HepG2 (cell line): ENCODE data around the gene RSPH4A. TPM values are rescaled to one million over a fixed set of nuclear protein-coding genes. Genes with fewer than 3 reads are reported as not detected.

ENCODE experiments used
- DPF2 ChIP-seq: sonication (generic); formaldehyde crosslinking; IDR thresholded peaks from 2 replicates; pipeline ENCODE4 v1.4.0; 2020; ENCODE audit warnings: mild to moderate bottlenecking, low read depth, missing genetic modification reagents, borderline replicate concordance
- FOXA1 ChIP-seq, 2 experiments: fragments of 450-650 bp in 1 of 2; sonication (generic) in 1 of 2; formaldehyde crosslinking in 1 of 2; IDR thresholded peaks; 2 replicates each; pipeline versions ENCODE4 v1.4.0 to v1.6.1; 2016 to 2020; ENCODE audit warnings: missing genetic modification reagents in 1 of 2
- GATAD2A ChIP-seq: IDR thresholded peaks from 2 replicates; pipeline ENCODE4 v1.6.1; 2016
- MBD4 ChIP-seq: IDR thresholded peaks from 2 replicates; pipeline ENCODE4 v1.6.1; 2012; ENCODE audit warnings: low read length, inconsistent platforms, borderline replicate concordance
- NBN ChIP-seq: fragments of 450-650 bp; conservative IDR thresholded peaks from 2 replicates; pipeline ENCODE4 v1.6.1; 2017
- POLR2AphosphoS2 ChIP-seq: IDR thresholded peaks from 2 replicates; pipeline ENCODE4 v1.6.1; 2011; ENCODE audit warnings: low read depth, low read length, improper control_type of control experiment
- RAD21 ChIP-seq: fragments of 450-650 bp; formaldehyde crosslinking; IDR thresholded peaks from 2 replicates; pipeline ENCODE4 v1.5.0; 2020; ENCODE audit warnings: mild to moderate bottlenecking
- RBFOX2 ChIP-seq: fragments of 200-400 bp; formaldehyde crosslinking; IDR thresholded peaks from 2 replicates; pipeline ENCODE4 v1.6.1; 2017; ENCODE audit warnings: low read depth, mild to moderate bottlenecking, low read length
- RNF2 ChIP-seq: fragments of 450-650 bp; conservative IDR thresholded peaks from 2 replicates; pipeline ENCODE4 v1.6.1; 2016; ENCODE audit warnings: low read depth
- SIN3A ChIP-seq: IDR thresholded peaks from 2 replicates; pipeline ENCODE4 v1.6.1; 2011; ENCODE audit warnings: low read depth, mild to moderate bottlenecking, control low read depth, low read length, borderline replicate concordance
- SIX1 ChIP-seq: sonication (generic); formaldehyde crosslinking; IDR thresholded peaks from 2 replicates; pipeline ENCODE4 v1.4.0; 2020; ENCODE audit warnings: missing genetic modification reagents, borderline replicate concordance
- ZFP90 ChIP-seq: sonication (generic); formaldehyde crosslinking; IDR thresholded peaks from 2 replicates; pipeline ENCODE4 v1.8.0; 2022; ENCODE audit warnings: missing genetic modification reagents, mild to moderate bottlenecking, inconsistent platforms, borderline replicate concordance
- ZFY ChIP-seq: sonication (generic); formaldehyde crosslinking; IDR thresholded peaks from 2 replicates; pipeline ENCODE4 v1.4.0; 2020; ENCODE audit warnings: missing genetic modification reagents
- ZMYM4 ChIP-seq: sonication (generic); formaldehyde crosslinking; IDR thresholded peaks from 2 replicates; pipeline ENCODE4 v1.8.1; 2023; ENCODE audit warnings: mild to moderate bottlenecking, missing genetic modification reagents
- ZNF256 ChIP-seq: sonication (generic); formaldehyde crosslinking; conservative IDR thresholded peaks from 2 replicates; pipeline ENCODE4 v1.4.0; 2020; ENCODE audit warnings: missing genetic modification reagents
- ZNF34 ChIP-seq: sonication (generic); formaldehyde crosslinking; IDR thresholded peaks from 2 replicates; pipeline ENCODE4 v1.4.0; 2020; ENCODE audit warnings: mild to moderate bottlenecking, missing genetic modification reagents, borderline replicate concordance
- ZNF629 ChIP-seq: sonication (generic); formaldehyde crosslinking; conservative IDR thresholded peaks from 2 replicates; pipeline ENCODE4 v1.5.0; 2020; ENCODE audit warnings: missing genetic modification reagents
- ZSCAN30 ChIP-seq: sonication (generic); formaldehyde crosslinking; IDR thresholded peaks from 2 replicates; pipeline ENCODE4 v1.5.0; 2020; ENCODE audit warnings: mild to moderate bottlenecking, missing genetic modification reagents
- ZSCAN9 ChIP-seq: IDR thresholded peaks from 2 replicates; pipeline ENCODE4 v1.6.1; 2016; ENCODE audit warnings: borderline replicate concordance
- polyA plus RNA-seq, 8 experiments: library from polyadenylated mRNA; depleted of rRNA in 3 of 8; stranded (reverse) in 7 of 8; unstranded in 1 of 8; fragments of >200 nt; fragmentation: Illumina TruSeq in 4 of 8; extraction: Trizol in 4 of 8; gene quantifications; 2 replicates each; pipeline versions ENCODE4 v1.2.1 to v1.2.3, GENCODE V29; 2011 to 2016; ENCODE audit warnings: low read depth in 4 of 8, missing spikeins in 1 of 8, mixed read lengths in 1 of 8; ENCODE audit not compliant: insufficient read depth in 1 of 8
- total RNA-seq, 5 experiments: library from RNA; depleted of rRNA; stranded (reverse); fragments of >200 nt; fragmentation: Illumina TruSeq; extraction: Trizol; gene quantifications; 2 replicates each; pipeline ENCODE4 v1.2.3, GENCODE V29; 2016; ENCODE audit warnings: low read depth in 1 of 5
- TF ChIP-seq, protein P1 (sequence below): sonication (generic); formaldehyde crosslinking; IDR thresholded peaks from 2 replicates; pipeline ENCODE4 v1.5.1; 2020; ENCODE audit warnings: missing genetic modification reagents, mild to moderate bottlenecking, borderline replicate concordance
- TF ChIP-seq, protein P2 (sequence below): sonication (generic); formaldehyde crosslinking; IDR thresholded peaks from 2 replicates; pipeline ENCODE4 v1.5.0; 2020; ENCODE audit warnings: missing genetic modification reagents
- TF ChIP-seq, protein P3 (sequence below): sonication (generic); formaldehyde crosslinking; IDR thresholded peaks from 2 replicates; pipeline ENCODE4 v1.4.0; 2020; ENCODE audit warnings: missing genetic modification reagents
- TF ChIP-seq, protein P4 (sequence below): sonication (generic); formaldehyde crosslinking; IDR thresholded peaks from 2 replicates; pipeline ENCODE4 v1.5.0; 2020; ENCODE audit warnings: mild to moderate bottlenecking, missing genetic modification reagents, borderline replicate concordance
- TF ChIP-seq, protein P5 (sequence below): sonication (generic); formaldehyde crosslinking; IDR thresholded peaks from 2 replicates; pipeline ENCODE4 v1.4.0; 2020; ENCODE audit warnings: low read depth, mild to moderate bottlenecking, missing genetic modification reagents

RSPH4A gene
- total and polyA plus RNA-seq, 2 of the 13 experiments (the other 11 are each of a cell fraction or from before 2014, with no cell fraction given): 0.24 to 0.40 TPM

DNA sequence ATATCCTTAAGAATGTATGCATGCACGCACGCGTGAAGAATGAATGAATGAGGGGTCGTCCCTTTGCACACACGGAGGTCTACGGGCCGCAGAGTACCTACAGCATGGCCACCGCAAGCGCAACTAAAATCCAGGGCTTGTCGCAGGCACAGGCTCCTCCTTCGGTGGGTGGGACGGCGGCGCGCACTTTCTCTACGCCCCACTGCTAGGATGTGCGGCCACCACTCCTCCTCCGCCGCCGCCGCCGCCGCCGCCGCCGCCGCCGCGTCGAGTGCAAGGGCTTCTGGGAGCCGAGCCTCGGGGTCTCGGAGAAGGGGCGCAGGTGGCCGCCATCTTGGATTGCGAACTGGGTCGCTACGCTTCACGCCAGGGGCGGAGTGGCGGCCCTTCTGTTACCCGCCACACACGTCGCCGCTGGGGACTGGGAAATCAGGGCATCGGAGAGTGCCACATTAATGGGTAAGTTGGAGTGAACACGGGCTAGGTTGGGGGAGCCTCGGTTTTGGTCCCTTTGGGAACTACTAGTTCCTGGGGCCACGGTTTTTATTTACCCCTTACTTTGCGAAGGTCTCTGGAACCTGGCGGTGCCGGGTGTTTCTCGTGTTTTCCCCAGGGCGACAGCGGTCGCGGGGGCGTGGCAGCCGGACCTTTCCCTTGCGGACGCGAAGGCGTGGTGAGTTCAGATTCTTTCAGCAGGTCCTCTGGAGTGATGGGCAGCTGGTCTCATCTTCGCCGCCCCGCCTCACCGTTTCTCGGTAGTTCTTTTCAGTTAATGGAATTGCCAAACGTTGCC lies 64.8 kb downstream of the RSPH4A start, which contains the start of gene KPNA5 (continued):
- TF ChIP-seq, protein P1, sequence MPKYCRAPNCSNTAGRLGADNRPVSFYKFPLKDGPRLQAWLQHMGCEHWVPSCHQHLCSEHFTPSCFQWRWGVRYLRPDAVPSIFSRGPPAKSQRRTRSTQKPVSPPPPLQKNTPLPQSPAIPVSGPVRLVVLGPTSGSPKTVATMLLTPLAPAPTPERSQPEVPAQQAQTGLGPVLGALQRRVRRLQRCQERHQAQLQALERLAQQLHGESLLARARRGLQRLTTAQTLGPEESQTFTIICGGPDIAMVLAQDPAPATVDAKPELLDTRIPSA (CRISPR knock-in tag): peak; percentile 95; the same call in 1 of the 2 replicates
- TF ChIP-seq RNF2: no peak; the same call in 1 of the 2 replicates
- TF ChIP-seq, protein P2, sequence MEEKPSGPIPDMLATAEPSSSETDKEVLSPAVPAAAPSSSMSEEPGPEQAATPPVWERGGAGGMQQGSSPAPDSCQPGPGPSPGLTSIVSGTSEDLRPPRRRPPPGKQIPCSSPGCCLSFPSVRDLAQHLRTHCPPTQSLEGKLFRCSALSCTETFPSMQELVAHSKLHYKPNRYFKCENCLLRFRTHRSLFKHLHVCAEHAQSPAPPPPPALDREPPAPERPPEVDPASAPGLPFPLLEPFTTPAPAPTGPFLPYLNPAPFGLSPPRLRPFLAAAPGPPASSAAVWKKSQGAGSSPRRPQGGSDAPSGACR (CRISPR knock-in tag): no peak; the same call in 1 of the 2 replicates
- TF ChIP-seq, protein P3, sequence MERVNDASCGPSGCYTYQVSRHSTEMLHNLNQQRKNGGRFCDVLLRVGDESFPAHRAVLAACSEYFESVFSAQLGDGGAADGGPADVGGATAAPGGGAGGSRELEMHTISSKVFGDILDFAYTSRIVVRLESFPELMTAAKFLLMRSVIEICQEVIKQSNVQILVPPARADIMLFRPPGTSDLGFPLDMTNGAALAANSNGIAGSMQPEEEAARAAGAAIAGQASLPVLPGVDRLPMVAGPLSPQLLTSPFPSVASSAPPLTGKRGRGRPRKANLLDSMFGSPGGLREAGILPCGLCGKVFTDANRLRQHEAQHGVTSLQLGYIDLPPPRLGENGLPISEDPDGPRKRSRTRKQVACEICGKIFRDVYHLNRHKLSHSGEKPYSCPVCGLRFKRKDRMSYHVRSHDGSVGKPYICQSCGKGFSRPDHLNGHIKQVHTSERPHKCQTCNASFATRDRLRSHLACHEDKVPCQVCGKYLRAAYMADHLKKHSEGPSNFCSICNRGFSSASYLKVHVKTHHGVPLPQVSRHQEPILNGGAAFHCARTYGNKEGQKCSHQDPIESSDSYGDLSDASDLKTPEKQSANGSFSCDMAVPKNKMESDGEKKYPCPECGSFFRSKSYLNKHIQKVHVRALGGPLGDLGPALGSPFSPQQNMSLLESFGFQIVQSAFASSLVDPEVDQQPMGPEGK (CRISPR knock-in tag): no peak; the same call in none of the 2 replicates
- peak; percentile 97 for TF ChIP-seq RBFOX2
- TF ChIP-seq POLR2AphosphoS2: no peak
- TF ChIP-seq ZFY (CRISPR knock-in tag): peak; percentile 71
- peak; percentile 84; the same call in 1 of the 2 replicates for TF ChIP-seq SIN3A
- TF ChIP-seq DPF2 (CRISPR knock-in tag): peak; percentile 10; the same call in 1 of the 2 replicates
- TF ChIP-seq FOXA1 (IDR thresholded peaks at IDR 0.05): no peak
- TF ChIP-seq FOXA1 (CRISPR knock-in tag; IDR thresholded peaks at IDR 0.05): 0 out of 2 replicates have a peak, but pooled peaks have one; percentile 3
- TF ChIP-seq ZNF629: peak; percentile 34; the same call in 1 of the 2 replicates
- no peak for TF ChIP-seq ZSCAN30 (CRISPR knock-in tag)
- TF ChIP-seq ZMYM4 (CRISPR knock-in tag): peak; percentile 97
- TF ChIP-seq, protein P4, sequence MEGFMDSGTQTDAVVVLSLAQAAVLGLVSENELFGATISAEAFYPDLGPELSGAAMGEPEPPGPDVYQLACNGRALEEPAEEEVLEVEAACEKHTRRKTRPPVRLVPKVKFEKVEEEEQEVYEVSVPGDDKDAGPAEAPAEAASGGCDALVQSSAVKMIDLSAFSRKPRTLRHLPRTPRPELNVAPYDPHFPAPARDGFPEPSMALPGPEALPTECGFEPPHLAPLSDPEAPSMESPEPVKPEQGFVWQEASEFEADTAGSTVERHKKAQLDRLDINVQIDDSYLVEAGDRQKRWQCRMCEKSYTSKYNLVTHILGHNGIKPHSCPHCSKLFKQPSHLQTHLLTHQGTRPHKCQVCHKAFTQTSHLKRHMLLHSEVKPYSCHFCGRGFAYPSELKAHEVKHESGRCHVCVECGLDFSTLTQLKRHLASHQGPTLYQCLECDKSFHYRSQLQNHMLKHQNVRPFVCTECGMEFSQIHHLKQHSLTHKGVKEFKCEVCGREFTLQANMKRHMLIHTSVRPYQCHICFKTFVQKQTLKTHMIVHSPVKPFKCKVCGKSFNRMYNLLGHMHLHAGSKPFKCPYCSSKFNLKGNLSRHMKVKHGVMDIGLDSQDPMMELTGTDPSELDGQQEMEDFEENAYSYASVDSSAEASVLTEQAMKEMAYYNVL (CRISPR knock-in tag): peak; percentile 90
- no peak for TF ChIP-seq SIX1
- TF ChIP-seq ZNF34: peak; percentile 84; the same call in 1 of the 2 replicates
- TF ChIP-seq NBN: no peak
- TF ChIP-seq, protein P5, sequence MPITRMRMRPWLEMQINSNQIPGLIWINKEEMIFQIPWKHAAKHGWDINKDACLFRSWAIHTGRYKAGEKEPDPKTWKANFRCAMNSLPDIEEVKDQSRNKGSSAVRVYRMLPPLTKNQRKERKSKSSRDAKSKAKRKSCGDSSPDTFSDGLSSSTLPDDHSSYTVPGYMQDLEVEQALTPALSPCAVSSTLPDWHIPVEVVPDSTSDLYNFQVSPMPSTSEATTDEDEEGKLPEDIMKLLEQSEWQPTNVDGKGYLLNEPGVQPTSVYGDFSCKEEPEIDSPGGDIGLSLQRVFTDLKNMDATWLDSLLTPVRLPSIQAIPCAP (CRISPR knock-in tag): no peak
- no peak for TF ChIP-seq MBD4
- TF ChIP-seq ZFP90: peak; percentile 68; the same call in 1 of the 2 replicates
- TF ChIP-seq ZNF256 (CRISPR knock-in tag): peak; percentile 72; the same call in 1 of the 2 replicates
- TF ChIP-seq RAD21 (CRISPR knock-in tag): peak; percentile 54; the same call in 1 of the 2 replicates
- peak; percentile 87 for TF ChIP-seq GATAD2A (CRISPR knock-in tag)
- no peak; the same call in 1 of the 2 replicates for TF ChIP-seq ZSCAN9
